Panc1 (cell line): Measurements from ENCODE around the gene NIPAL3. TPM values are rescaled to one million over a fixed set of nuclear protein-coding genes. Genes with fewer than 3 reads are reported as not detected.
A peak's percentile ranks its signal among the peaks of the same experiment; 100 is the strongest.

ENCODE experiments used
- ATAC-seq: fragments of 200-7000 bp; cut with Tn5 transposase; 2 replicates; pipeline ENCODE4 v1.9.1; 2020; ENCODE audit warnings: mild to moderate bottlenecking, moderate library complexity
- BruUV-seq: library from RNA; stranded (reverse); fragments of 400-500 nt; replicated peaks from 2 replicates; lab custom pipeline; 2021; lab: Mats Ljungman, UMichigan
- CTCF ChIA-PET: fragments of 300-600 bp; sonication (Branson Sonifier 250); formaldehyde crosslinking; loops from one replicate; lab custom pipeline; 2022; ENCODE audit warnings: antibody characterized with exemption; lab: Charles Lee
- POLR2A ChIA-PET: fragments of 300-600 bp; sonication (Branson Sonifier 250); formaldehyde crosslinking; loops from one replicate; lab custom pipeline; 2022; ENCODE audit warnings: antibody characterized with exemption; lab: Charles Lee
- DNase-seq: peaks from one replicate; pipeline ENCODE4 v3.0.0-alpha.2; 2010; ENCODE audit warnings: low read depth, low spot score
- H3K27ac ChIP-seq: 2 replicates; pipeline ENCODE4 v1.5.1; 2011; ENCODE audit warnings: mild to moderate bottlenecking, low read length, inconsistent platforms
- H3K27me3 ChIP-seq: fragments of 200-500 bp; sonication (Bioruptor generic); 2 replicates; pipeline ENCODE4 v1.6.0; 2014; ENCODE audit warnings: low read length, inconsistent platforms; ENCODE audit not compliant: control insufficient read depth, insufficient read depth
- H3K36me3 ChIP-seq: fragments of 200-500 bp; sonication (Bioruptor generic); 2 replicates; pipeline ENCODE4 v1.5.1; 2014; ENCODE audit warnings: inconsistent platforms, mild to moderate bottlenecking, low read length, moderate library complexity; ENCODE audit not compliant: control insufficient read depth, insufficient read depth
- H3K4me1 ChIP-seq: 2 replicates; pipeline ENCODE4 v1.5.1; 2011; ENCODE audit warnings: inconsistent platforms, mild to moderate bottlenecking, low read length, moderate library complexity; ENCODE audit not compliant: control insufficient read depth, insufficient read depth
- H3K4me3 ChIP-seq, 2 experiments: 2 replicates each; pipeline ENCODE4 v1.5.1; 2011 to 2012; ENCODE audit warnings: low read depth in 2 of 2, low read length in 2 of 2, mild to moderate bottlenecking in 2 of 2, inconsistent platforms in 1 of 2, moderate library complexity in 1 of 2
- H3K9me3 ChIP-seq: fragments of 200-500 bp; sonication (Bioruptor generic); 2 replicates; pipeline ENCODE4 v1.5.1; 2014; ENCODE audit warnings: low read depth, mild to moderate bottlenecking, inconsistent platforms, low read length, moderate library complexity; ENCODE audit not compliant: control insufficient read depth, insufficient read depth
- CTCF ChIP-seq: fragments of 450-650 bp; IDR thresholded peaks from 2 replicates; pipeline ENCODE4 v1.5.1; 2017; ENCODE audit warnings: mild to moderate bottlenecking
- POLR2AphosphoS5 ChIP-seq: IDR thresholded peaks from 2 replicates; pipeline ENCODE4 v1.6.1; 2012; ENCODE audit warnings: mild to moderate bottlenecking, low read depth, low read length, moderate library complexity
- REST ChIP-seq, 2 experiments: IDR thresholded peaks; 2 replicates each; pipeline ENCODE4 v1.6.1; 2011 to 2012; ENCODE audit warnings: low read depth in 2 of 2, control low read depth in 1 of 2, low read length in 1 of 2, mild to moderate bottlenecking in 1 of 2, moderate library complexity in 1 of 2; ENCODE audit not compliant: insufficient read depth in 1 of 2
- SIN3A ChIP-seq: IDR thresholded peaks from 2 replicates; pipeline ENCODE4 v1.6.1; 2012; ENCODE audit warnings: low read depth, mild to moderate bottlenecking, low read length, moderate library complexity, borderline replicate concordance; ENCODE audit not compliant: insufficient read depth
- TCF7L2 ChIP-seq: IDR thresholded peaks from 2 replicates; pipeline ENCODE4 v1.6.1; 2011; ENCODE audit warnings: mild to moderate bottlenecking, low read depth, low read length, inconsistent platforms
- in situ Hi-C: cut with HindIII; loops from 2 replicates; pipeline ENCODE4 v1.10.0; 2016; ENCODE audit warnings: low sequenced_read_pairs, low pct_unique_long_range_greater_than_20kb
- intact Hi-C: fragments of 100-400 bp; cut with micrococcal nuclease; formaldehyde crosslinking; loops from one replicate; pipeline ENCODE4 v1.10.0; 2022; ENCODE audit not compliant: unreplicated experiment
- total RNA-seq: library from RNA; stranded (reverse); gene quantifications from one replicate; pipeline ENCODE4 v1.2.1, GENCODE V29; 2021; ENCODE audit not compliant: unreplicated experiment

The NIPAL3 gene
- total RNA-seq, 1 experiment from 2014 or later: 13.6 TPM

DNA sequence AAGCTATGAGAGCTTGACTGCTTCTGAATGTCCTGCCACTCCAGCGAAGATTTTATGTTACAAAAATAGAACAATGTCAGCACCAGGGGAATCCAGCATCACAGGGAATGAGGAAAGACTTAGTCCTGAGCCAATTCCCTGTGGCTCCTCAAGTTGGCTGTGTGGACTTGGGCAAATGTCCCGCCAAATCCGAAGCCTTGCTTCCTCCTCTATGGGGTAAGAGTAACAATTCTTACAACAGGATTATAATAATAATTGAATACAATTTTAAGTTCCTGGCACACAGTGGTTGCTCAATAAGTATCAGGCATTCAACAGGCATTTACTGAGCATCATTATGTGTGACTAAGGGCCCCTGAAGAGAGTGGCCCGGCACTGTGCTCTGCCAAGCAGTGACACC lies 46.4 kb upstream of the NIPAL3 start:
- H3K4me3 ChIP-seq: no peak overlapping the region
- ATAC-seq: no peak
- H3K4me1 ChIP-seq: peaks cover 26% of the 10 kb centered on the region
- no TSS peak for BruUV-seq
- in situ Hi-C loops (no loop called here), intact Hi-C loops (no loop called here)
- CTCF ChIA-PET: no interaction called here
- no peaks in the 10 kb centered on the region for H3K9me3 ChIP-seq
- no peak overlapping the region for H3K27ac ChIP-seq
- H3K27me3 ChIP-seq: no peaks in the 10 kb centered on the region
- no peak for DNase-seq
- no peaks in the 10 kb centered on the region for H3K36me3 ChIP-seq
- POLR2A ChIA-PET: no interaction called here
- TF ChIP-seq CTCF (no peak), REST (IDR thresholded peaks at IDR 0.05; ENCODE audit: insufficient read depth in 1 of 2, low read depth in 2 of 2, low read length in 1 of 2) (no peak)

- no TSS peak for BruUV-seq
- ChIA-PET POLR2A (no interaction called here), CTCF (no interaction called here)
- TF ChIP-seq CTCF (no peak), TCF7L2 (no peak), SIN3A (no peak), POLR2AphosphoS5 (no peak), REST (IDR thresholded peaks at IDR 0.05; ENCODE audit: insufficient read depth in 1 of 2, low read depth in 2 of 2, low read length in 1 of 2) (no peak)
- Histone ChIP-seq H3K27ac (peak overlapping the region; percentile 21; the same call in 1 of the 2 replicates), H3K4me3 (no peak overlapping the region), H3K27me3 (no peaks in the 10 kb centered on the region), H3K4me1 (peaks cover 25% of the 10 kb centered on the region), H3K9me3 (no peaks in the 10 kb centered on the region), H3K36me3 (no peaks in the 10 kb centered on the region)
- intact Hi-C loops (no loop called here), in situ Hi-C loops (no loop called here)
- no peak for ATAC-seq
- no peak for DNase-seq
These were observed 45.8 kb upstream of the NIPAL3 start for GRCh38 chr1:24369801-24370200.
